ENCODE measurements around the gene VAV3. TPM values are rescaled to one million over a fixed set of nuclear protein-coding genes. Genes with fewer than 3 reads are reported as not detected.

VAV3 gene
- total RNA-seq, 1 experiment from 2014 or later, result 38.2 TPM

DNA sequence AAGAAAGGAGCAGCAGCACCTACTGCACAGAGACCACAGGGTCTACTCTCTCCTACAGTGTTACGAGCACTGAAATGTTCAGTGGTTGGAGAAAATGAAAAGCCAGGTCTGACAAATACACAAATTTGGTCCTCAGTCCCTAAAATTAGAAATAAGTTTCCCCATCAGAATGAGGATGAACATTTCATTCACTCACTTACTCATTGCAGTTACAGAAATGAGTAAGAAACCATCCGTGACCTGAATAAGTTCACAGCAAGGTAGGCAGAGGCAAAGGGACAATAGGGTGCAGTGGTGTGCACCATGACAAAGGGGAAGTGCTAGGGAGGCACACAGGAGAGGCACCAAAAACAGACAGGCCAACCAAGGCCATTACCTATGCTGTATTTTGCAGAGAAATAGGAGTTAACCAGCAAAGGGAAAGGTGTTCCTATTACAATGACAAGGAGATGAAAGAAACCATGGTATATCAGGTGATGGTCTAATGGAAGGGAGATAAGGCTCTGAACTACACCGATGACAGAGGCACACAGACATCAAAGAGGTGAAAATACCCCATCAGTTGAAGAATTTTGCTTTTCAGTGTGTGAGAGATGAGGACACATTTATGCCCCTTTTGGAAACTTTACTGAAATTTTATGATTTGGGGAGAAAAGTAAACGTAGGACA lies 29.4 kb downstream of the VAV3 start:
- no TSS peak for BruUV-seq (replicated peaks)
- H3K27ac Mint-ChIP-seq (ENCODE audit: unreplicated experiment), result peak overlapping the region; percentile 30
- H3K27me3 Mint-ChIP-seq (ENCODE audit: unreplicated experiment), result peaks cover 12% of the 10 kb centered on the region
- H3K36me3 Mint-ChIP-seq (ENCODE audit: insufficient read depth, unreplicated experiment), result peaks cover 5% of the 10 kb centered on the region
- intact Hi-C loops (cut with micrococcal nuclease; ENCODE audit: unreplicated experiment), result loop anchor here (10.0 kb wide), 1 partner anchor 61 kb away; no protein-coding TSS in a partner anchor
- CTCF ChIA-PET, result no interaction called here
- H3K9me3 Mint-ChIP-seq (ENCODE audit: low read depth, unreplicated experiment), result peaks cover 4% of the 10 kb centered on the region
- peaks cover 17% of the 10 kb centered on the region for H3K4me1 Mint-ChIP-seq (ENCODE audit: low read depth, unreplicated experiment)
- no peak overlapping the region for H3K4me3 Mint-ChIP-seq (ENCODE audit: low read depth, unreplicated experiment)
- TF ChIP-seq, protein P1, sequence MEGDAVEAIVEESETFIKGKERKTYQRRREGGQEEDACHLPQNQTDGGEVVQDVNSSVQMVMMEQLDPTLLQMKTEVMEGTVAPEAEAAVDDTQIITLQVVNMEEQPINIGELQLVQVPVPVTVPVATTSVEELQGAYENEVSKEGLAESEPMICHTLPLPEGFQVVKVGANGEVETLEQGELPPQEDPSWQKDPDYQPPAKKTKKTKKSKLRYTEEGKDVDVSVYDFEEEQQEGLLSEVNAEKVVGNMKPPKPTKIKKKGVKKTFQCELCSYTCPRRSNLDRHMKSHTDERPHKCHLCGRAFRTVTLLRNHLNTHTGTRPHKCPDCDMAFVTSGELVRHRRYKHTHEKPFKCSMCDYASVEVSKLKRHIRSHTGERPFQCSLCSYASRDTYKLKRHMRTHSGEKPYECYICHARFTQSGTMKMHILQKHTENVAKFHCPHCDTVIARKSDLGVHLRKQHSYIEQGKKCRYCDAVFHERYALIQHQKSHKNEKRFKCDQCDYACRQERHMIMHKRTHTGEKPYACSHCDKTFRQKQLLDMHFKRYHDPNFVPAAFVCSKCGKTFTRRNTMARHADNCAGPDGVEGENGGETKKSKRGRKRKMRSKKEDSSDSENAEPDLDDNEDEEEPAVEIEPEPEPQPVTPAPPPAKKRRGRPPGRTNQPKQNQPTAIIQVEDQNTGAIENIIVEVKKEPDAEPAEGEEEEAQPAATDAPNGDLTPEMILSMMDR (IDR thresholded peaks at IDR 0.05; ENCODE audit: unreplicated experiment), result no peak
- no peak for DNase-seq

DNA sequence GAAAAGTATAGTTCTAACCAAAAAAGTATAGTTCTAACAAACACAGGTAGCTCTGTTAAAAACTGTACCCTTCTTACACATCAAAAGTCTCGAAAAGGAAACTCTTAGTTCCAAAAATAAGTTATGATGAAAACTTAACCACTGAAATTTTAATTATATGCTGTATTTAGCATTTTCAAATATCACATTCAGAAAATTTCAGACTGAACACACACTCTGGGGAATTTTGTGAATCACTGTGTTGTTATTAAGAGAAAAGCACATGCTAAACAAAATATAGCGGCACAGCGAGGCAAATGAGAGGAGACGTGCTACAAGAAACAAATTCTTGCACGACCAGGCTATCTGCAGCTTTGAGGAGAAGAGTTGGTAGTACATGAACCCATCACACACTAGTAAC lies 30.4 kb downstream of the VAV3 start:
- Mint-ChIP-seq H3K9me3 (ENCODE audit: low read depth, unreplicated experiment) (peaks cover 4% of the 10 kb centered on the region), H3K4me3 (ENCODE audit: low read depth, unreplicated experiment) (no peak overlapping the region), H3K36me3 (ENCODE audit: insufficient read depth, unreplicated experiment) (peaks cover 5% of the 10 kb centered on the region), H3K27ac (ENCODE audit: unreplicated experiment) (no peak overlapping the region), H3K4me1 (ENCODE audit: low read depth, unreplicated experiment) (peaks cover 17% of the 10 kb centered on the region), H3K27me3 (ENCODE audit: unreplicated experiment) (peaks cover 6% of the 10 kb centered on the region)
- intact Hi-C loops (cut with micrococcal nuclease; ENCODE audit: unreplicated experiment), result loop anchor here (10.0 kb wide), 1 partner anchor 60 kb away; no protein-coding TSS in a partner anchor
- CTCF ChIA-PET, result no interaction called here
- TF ChIP-seq, protein P1 (IDR thresholded peaks at IDR 0.05; ENCODE audit: unreplicated experiment), result no peak
- no peak for DNase-seq
- BruUV-seq (replicated peaks), result no TSS peak

DNA sequence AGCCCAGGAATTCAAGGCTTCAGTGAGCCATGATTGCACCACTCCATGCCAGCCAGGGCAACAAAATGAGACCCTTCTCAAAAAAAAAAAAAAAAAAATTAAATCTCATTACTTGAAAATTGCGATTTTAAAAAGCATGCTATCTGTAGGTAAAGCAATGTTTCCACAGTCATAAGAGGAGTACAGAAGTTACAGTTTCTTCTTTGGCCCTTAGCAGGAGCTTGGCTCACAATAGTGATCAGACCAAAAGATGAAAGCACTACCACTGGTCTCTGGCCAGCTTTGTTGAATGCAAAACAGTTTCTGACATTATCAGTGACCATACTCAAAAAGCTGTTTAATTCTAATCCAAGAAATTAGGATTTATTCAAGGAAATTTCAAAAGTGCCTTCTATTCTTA lies 31.2 kb downstream of the VAV3 start:
- Mint-ChIP-seq H3K4me3 (ENCODE audit: low read depth, unreplicated experiment) (no peak overlapping the region), H3K4me1 (ENCODE audit: low read depth, unreplicated experiment) (peaks cover 17% of the 10 kb centered on the region), H3K9me3 (ENCODE audit: low read depth, unreplicated experiment) (no peaks in the 10 kb centered on the region), H3K27ac (ENCODE audit: unreplicated experiment) (no peak overlapping the region), H3K27me3 (ENCODE audit: unreplicated experiment) (peaks cover 7% of the 10 kb centered on the region), H3K36me3 (ENCODE audit: insufficient read depth, unreplicated experiment) (peaks cover 5% of the 10 kb centered on the region)
- DNase-seq, result no peak
- intact Hi-C loops (cut with micrococcal nuclease; ENCODE audit: unreplicated experiment), result loop anchor here (10.0 kb wide), 1 partner anchor 59 kb away; no protein-coding TSS in a partner anchor
- CTCF ChIA-PET, result no interaction called here
- no TSS peak for BruUV-seq (replicated peaks)
- TF ChIP-seq, protein P1 (IDR thresholded peaks at IDR 0.05; ENCODE audit: unreplicated experiment), result no peak

DNA sequence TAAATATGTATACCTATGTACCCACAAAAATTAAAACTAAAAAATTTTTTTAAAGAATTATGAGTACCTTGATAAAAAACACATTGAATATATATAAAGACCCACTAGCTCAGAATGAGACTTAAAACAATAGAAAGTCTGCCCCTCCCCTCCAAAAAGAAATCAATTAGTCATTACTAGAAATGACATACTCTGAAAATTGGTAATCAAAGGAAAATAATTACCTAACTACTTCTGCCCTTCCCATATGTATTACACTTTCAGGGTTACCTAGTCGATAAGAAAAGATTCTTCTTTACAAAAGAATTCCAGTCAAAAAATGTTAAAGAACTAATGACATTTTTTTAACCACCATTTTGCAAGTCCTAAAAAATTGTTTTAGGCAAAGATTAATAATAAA lies 34.7 kb downstream of the VAV3 start:
- CTCF ChIA-PET, result no interaction called here
- H3K36me3 Mint-ChIP-seq (ENCODE audit: insufficient read depth, unreplicated experiment), result no peaks in the 10 kb centered on the region
- no peak for DNase-seq
- TF ChIP-seq, protein P1 (IDR thresholded peaks at IDR 0.05; ENCODE audit: unreplicated experiment), result no peak
- intact Hi-C loops (cut with micrococcal nuclease; ENCODE audit: unreplicated experiment), result loop anchor here (10.0 kb wide), 1 partner anchor 55 kb away; no protein-coding TSS in a partner anchor
- BruUV-seq (replicated peaks), result no TSS peak
- peaks cover 15% of the 10 kb centered on the region for H3K27me3 Mint-ChIP-seq (ENCODE audit: unreplicated experiment)
- H3K27ac Mint-ChIP-seq (ENCODE audit: unreplicated experiment), result no peak overlapping the region
- no peaks in the 10 kb centered on the region for H3K9me3 Mint-ChIP-seq (ENCODE audit: low read depth, unreplicated experiment)
- H3K4me3 Mint-ChIP-seq (ENCODE audit: low read depth, unreplicated experiment), result no peak overlapping the region
- peaks cover 1% of the 10 kb centered on the region for H3K4me1 Mint-ChIP-seq (ENCODE audit: low read depth, unreplicated experiment)

All from Calu3 (cell line).